T-cell (primary cell): Measurements from ENCODE around the gene KSR2. TPM values are rescaled to one million over a fixed set of nuclear protein-coding genes. Genes with fewer than 3 reads are reported as not detected.

Source experiments
- ATAC-seq, 4 experiments: fragments of 200-7000 bp in 3 of 4; fragments of 150-1000 bp in 1 of 4; cut with Tn5 transposase; replicated peaks in 1 of 4; 1 replicate in 3 of 4; 2 replicates in 1 of 4; pipeline ENCODE4 v1.10.0; 2021; ENCODE audit warnings: moderate library complexity in 3 of 4, mild to moderate bottlenecking in 2 of 4, moderate number of reproducible peaks in 1 of 4
- CTCF ChIA-PET, 2 donors: fragments of 300-600 bp; sonication (Branson Sonifier 250); formaldehyde crosslinking; loops; one replicate each; lab custom pipeline; 2022; ENCODE audit warnings: antibody characterized with exemption in 2 of 2; lab: Charles Lee
- POLR2A ChIA-PET, 2 donors: fragments of 300-600 bp; sonication (Branson Sonifier 250); formaldehyde crosslinking; loops; one replicate each; lab custom pipeline; 2022; ENCODE audit warnings: antibody characterized with exemption in 2 of 2; lab: Charles Lee
- DNase-seq, 35 experiments: peaks; one replicate each; pipeline versions ENCODE4 v3.0.0 to v3.0.0-alpha.2; 2013 to 2023
- H3K27ac ChIP-seq: one replicate; pipeline ENCODE4 v1.5.1; 2013; ENCODE audit warnings: low read length
- H3K27me3 ChIP-seq, 2 experiments: replicated peaks in 1 of 2; 1 replicate in 1 of 2; 2 replicates in 1 of 2; pipeline versions ENCODE4 v1.6.1 to v1.7.0; 2013; ENCODE audit warnings: low read length in 1 of 2, mixed read lengths in 1 of 2; ENCODE audit not compliant: control insufficient read depth in 2 of 2, insufficient read depth in 2 of 2; ENCODE audit errors: extremely low read depth in 1 of 2
- H3K36me3 ChIP-seq, 2 donors: 1 replicate in 1 of 2; 2 replicates in 1 of 2; pipeline versions ENCODE4 v1.6.1 to v1.7.0; 2013; ENCODE audit warnings: low read length in 1 of 2; ENCODE audit not compliant: control insufficient read depth in 2 of 2, insufficient read depth in 1 of 2; ENCODE audit errors: extremely low read depth in 1 of 2
- H3K4me1 ChIP-seq, 2 experiments: 1 replicate in 1 of 2; 2 replicates in 1 of 2; pipeline versions ENCODE4 v1.6.1 to v1.7.0; 2013; ENCODE audit warnings: low read length in 2 of 2, mixed read lengths in 1 of 2; ENCODE audit not compliant: insufficient read depth in 2 of 2, control insufficient read depth in 1 of 2; ENCODE audit errors: extremely low read depth in 1 of 2
- H3K4me3 ChIP-seq, 2 donors: 1 replicate in 1 of 2; 2 replicates in 1 of 2; pipeline versions ENCODE4 v1.5.1 to v1.7.0; 2013; ENCODE audit warnings: mild to moderate bottlenecking in 2 of 2, low read length in 1 of 2, moderate library complexity in 1 of 2; ENCODE audit not compliant: control insufficient read depth in 1 of 2; ENCODE audit errors: extremely low read depth in 1 of 2
- H3K9me3 ChIP-seq: 2 replicates; pipeline ENCODE4 v1.7.0; 2013
- H3K27ac Mint-ChIP-seq, 2 donors: one replicate each; pipeline ENCODE4 v1.8.0; 2020 to 2021; ENCODE audit warnings: mild to moderate bottlenecking in 2 of 2, mixed read lengths in 2 of 2
- H3K27me3 Mint-ChIP-seq, 2 donors: one replicate each; pipeline ENCODE4 v1.8.0; 2021 to 2022; ENCODE audit warnings: mixed read lengths in 2 of 2
- H3K36me3 Mint-ChIP-seq: one replicate; pipeline ENCODE4 v1.8.0; 2021; ENCODE audit warnings: mixed read lengths
- H3K4me1 Mint-ChIP-seq, 3 donors: one replicate each; pipeline ENCODE4 v1.8.0; 2020 to 2022; ENCODE audit warnings: mixed read lengths in 3 of 3, mild to moderate bottlenecking in 1 of 3
- H3K4me3 Mint-ChIP-seq, 3 donors: one replicate each; pipeline ENCODE4 v1.8.0; 2020 to 2022; ENCODE audit warnings: mild to moderate bottlenecking in 3 of 3, mixed read lengths in 3 of 3, moderate library complexity in 3 of 3
- H3K9me3 Mint-ChIP-seq, 3 donors: one replicate each; pipeline ENCODE4 v1.8.0; 2020 to 2022; ENCODE audit warnings: mixed read lengths in 3 of 3
- WGBS: methylation state at CpG from one replicate; pipeline ENCODE4 v1.1.5; 2013; ENCODE audit warnings: missing lambda C conversion rate; ENCODE audit not compliant: insufficient coverage; 5-methylcytosine and 5-hydroxymethylcytosine counted together
- total RNA-seq, 35 experiments: library from RNA in 6 of 35; stranded (reverse) in 6 of 35; fragments of 120-200 nt in 1 of 35; gene quantifications; one replicate each; pipeline versions ENCODE4 v1.2.1 to v1.2.4 and lab custom pipeline; 2013 to 2026

KSR2 gene
- total RNA-seq, 5 donors from 2014 or later (not counting 1 experiment from before 2014, with no cell fraction given): 0.03 to 0.10 (median 0.06) TPM

DNA sequence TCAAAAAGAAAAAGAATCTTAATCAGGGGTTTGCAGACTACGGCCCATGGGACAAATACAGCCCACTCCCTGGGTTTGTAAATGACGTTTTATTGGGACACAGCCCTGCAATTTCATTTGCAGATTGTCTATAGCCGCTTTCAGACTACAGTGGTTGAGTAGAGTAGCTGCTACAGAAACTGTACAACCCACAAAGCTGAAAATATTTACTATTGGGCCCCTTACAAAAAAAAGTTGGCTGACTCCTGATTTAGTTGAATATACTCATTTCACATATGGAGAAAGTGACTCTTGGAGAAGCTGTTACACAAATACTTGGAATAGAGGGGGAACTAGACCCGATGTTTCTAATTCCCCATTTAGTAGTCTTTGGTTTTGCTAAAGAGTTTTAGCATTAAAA is 444.8 kb downstream of the KSR2 start:
- Histone ChIP-seq H3K36me3 (no peaks in the 10 kb centered on the region), H3K4me3 (no peak overlapping the region), H3K4me1 (no peaks in the 10 kb centered on the region), H3K9me3 (no peaks in the 10 kb centered on the region), H3K27me3 (no peaks in the 10 kb centered on the region), H3K27ac (no peak overlapping the region)
- CTCF ChIA-PET: no interaction called here
- Mint-ChIP-seq H3K27ac (no peak overlapping the region), H3K4me3 (no peak overlapping the region), H3K9me3 (peaks cover under 1 to 13% (median 2%) of the 10 kb centered on the region in 3 donors), H3K36me3 (no peaks in the 10 kb centered on the region), H3K4me1 (no peaks in the 10 kb centered on the region), H3K27me3 (peaks cover 0 to 2% of the 10 kb centered on the region in 2 donors)
- ATAC-seq (no peak), DNase-seq (no peak)
- POLR2A ChIA-PET: no interaction called here
- WGBS: no CpG with 5 or more reads among the region's 4 CpGs

DNA sequence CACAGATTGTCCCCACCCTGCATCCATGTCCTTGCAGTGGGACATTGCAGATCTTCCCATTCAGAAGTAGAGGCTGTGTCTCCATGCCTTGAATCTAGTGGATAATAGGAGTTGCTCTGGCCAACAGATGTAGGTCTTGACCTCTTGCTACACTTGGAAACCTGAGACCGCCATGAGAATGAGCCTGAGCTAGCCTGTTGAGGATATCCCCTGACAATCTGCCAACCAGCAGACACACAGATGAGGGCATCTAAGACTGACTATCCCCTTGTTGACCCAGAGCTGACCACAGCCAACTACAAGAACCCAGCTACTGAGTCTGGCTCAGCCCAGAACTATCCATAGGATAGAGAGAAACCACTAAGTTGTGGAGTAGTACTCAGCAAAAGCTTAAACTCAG is 446.2 kb downstream of the KSR2 start:
- H3K4me1 Mint-ChIP-seq: no peaks in the 10 kb centered on the region
- H3K27me3 Mint-ChIP-seq: peaks cover 2 to 4% of the 10 kb centered on the region in 2 donors
- no peak overlapping the region for H3K27ac ChIP-seq
- ChIA-PET POLR2A (no interaction called here), CTCF (no interaction called here)
- H3K4me3 ChIP-seq: no peak overlapping the region
- H3K4me3 Mint-ChIP-seq: no peak overlapping the region
- H3K9me3 ChIP-seq: no peaks in the 10 kb centered on the region
- H3K27me3 ChIP-seq: no peaks in the 10 kb centered on the region
- no peak for DNase-seq
- no peaks in the 10 kb centered on the region for H3K4me1 ChIP-seq
- peaks cover 2 to 11% (median 4%) of the 10 kb centered on the region in 3 donors for H3K9me3 Mint-ChIP-seq
- no peak for ATAC-seq
- H3K36me3 Mint-ChIP-seq: no peaks in the 10 kb centered on the region
- no peaks in the 10 kb centered on the region for H3K36me3 ChIP-seq
- 100% methylated on average over 1 of the region's 1 CpG for WGBS
- H3K27ac Mint-ChIP-seq: no peak overlapping the region

DNA sequence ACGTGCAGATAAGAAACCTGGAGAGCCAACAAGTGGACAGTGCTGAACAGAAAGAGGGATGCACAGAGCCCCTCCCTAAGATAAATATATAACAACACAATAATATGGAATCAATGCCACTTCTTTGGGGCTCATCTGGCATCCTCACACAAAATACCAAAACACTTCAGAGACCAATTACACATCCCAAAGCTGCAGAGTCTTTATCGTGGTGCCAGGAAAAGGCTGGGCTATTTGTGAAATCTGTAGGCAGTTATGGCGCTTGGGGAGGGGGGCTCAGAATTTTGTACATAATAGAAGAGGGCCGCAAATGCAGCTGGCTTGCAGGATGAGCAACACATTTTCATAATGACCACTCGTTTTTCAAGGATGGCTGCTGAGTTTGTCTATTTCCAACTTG is 446.9 kb downstream of the KSR2 start:
- Histone ChIP-seq H3K4me1 (no peaks in the 10 kb centered on the region), H3K36me3 (no peaks in the 10 kb centered on the region), H3K4me3 (no peak overlapping the region), H3K27me3 (no peaks in the 10 kb centered on the region), H3K27ac (no peak overlapping the region), H3K9me3 (no peaks in the 10 kb centered on the region)
- H3K27ac Mint-ChIP-seq: no peak overlapping the region
- H3K36me3 Mint-ChIP-seq: no peaks in the 10 kb centered on the region
- peaks cover 2 to 4% of the 10 kb centered on the region in 2 donors for H3K27me3 Mint-ChIP-seq
- ChIA-PET POLR2A (interaction anchor here in 1 of 2 donors (0.7 kb wide), 1 partner anchor 242 kb away, joined by 4 read pairs; no protein-coding TSS in a partner anchor), CTCF (no interaction called here)
- ATAC-seq (no peak), DNase-seq (no peak)
- H3K9me3 Mint-ChIP-seq: peaks cover 2 to 10% (median 4%) of the 10 kb centered on the region in 3 donors
- no peak overlapping the region for H3K4me3 Mint-ChIP-seq
- no peaks in the 10 kb centered on the region for H3K4me1 Mint-ChIP-seq
- WGBS: 40% methylated on average over 1 of the region's 5 CpGs

DNA sequence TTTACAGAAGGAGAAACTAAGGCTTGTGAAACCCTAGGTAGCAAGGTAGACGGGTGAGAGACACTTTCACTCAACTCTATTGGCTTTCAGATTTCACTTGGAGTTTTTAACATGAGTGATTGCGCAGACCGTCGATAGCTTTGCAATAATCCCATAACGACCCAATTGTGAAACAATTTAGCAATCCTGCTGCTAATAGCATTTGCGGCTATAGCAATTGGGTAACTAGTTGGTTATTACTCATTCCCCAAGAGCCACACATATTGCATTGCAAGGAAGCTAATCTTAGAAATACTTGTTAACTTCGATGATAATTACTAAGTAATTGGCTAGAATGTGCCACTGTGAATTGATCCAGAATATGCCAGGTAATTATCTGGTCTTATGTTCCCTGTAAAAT is 447.4 kb downstream of the KSR2 start:
- CTCF ChIA-PET: interaction anchor here in 1 of 2 donors (0.7 kb wide), 1 partner anchor 1636 kb away, joined by 3 read pairs; no protein-coding TSS in a partner anchor

DNA sequence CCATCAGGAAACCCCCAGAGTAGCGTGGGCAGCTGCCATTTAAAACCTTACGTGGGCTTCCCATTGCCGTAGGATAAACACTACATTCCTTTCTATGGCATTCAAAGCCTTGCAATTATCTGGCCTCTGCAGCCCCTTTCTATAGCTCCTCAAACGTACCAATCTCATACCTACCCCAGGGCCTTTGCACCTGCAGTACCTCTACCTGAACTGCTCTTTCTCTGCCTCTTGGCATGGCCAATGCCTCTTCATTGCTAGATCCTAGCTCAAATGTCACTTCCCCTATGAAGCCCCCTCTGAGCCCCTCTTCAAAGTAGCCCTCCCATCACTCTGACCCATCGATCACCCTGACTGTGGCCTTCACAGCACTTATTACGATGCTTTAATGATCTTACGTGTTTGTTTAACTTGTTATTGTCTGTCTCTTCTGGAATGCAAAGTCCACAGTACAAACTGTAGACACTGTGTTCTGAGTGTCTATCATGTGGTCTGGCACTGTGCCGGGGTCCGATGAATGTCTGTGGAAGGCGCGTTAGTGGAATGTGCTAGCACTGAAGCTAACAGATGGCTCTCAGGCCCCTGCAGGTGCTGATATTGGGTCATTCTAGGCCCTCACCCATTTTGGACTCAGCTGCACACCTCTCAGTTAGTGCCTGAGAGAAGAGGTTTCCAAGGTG is 450.1 kb downstream of the KSR2 start:
- 85% methylated on average over 10 of the region's 11 CpGs for WGBS
- H3K9me3 Mint-ChIP-seq: peaks cover 2 to 10% (median 4%) of the 10 kb centered on the region in 3 donors

More for the DNA sequence above, 447.4 kb downstream of the KSR2 start:
- Mint-ChIP-seq H3K27ac (no peak overlapping the region), H3K4me1 (no peaks in the 10 kb centered on the region), H3K9me3 (peaks cover 2 to 10% (median 4%) of the 10 kb centered on the region in 3 donors), H3K27me3 (peaks cover 2 to 4% of the 10 kb centered on the region in 2 donors), H3K4me3 (no peak overlapping the region), H3K36me3 (no peaks in the 10 kb centered on the region)
- no peak for ATAC-seq
- H3K9me3 ChIP-seq: no peaks in the 10 kb centered on the region
- H3K4me1 ChIP-seq: no peaks in the 10 kb centered on the region
- DNase-seq: no peak
- no peaks in the 10 kb centered on the region for H3K27me3 ChIP-seq
- H3K36me3 ChIP-seq: no peaks in the 10 kb centered on the region
- WGBS: no CpG with 5 or more reads among the region's 7 CpGs
- POLR2A ChIA-PET: interaction anchor here in 1 of 2 donors (0.7 kb wide), 1 partner anchor 242 kb away, joined by 4 read pairs; no protein-coding TSS in a partner anchor
- no peak overlapping the region for H3K27ac ChIP-seq
- no peak overlapping the region for H3K4me3 ChIP-seq

DNA sequence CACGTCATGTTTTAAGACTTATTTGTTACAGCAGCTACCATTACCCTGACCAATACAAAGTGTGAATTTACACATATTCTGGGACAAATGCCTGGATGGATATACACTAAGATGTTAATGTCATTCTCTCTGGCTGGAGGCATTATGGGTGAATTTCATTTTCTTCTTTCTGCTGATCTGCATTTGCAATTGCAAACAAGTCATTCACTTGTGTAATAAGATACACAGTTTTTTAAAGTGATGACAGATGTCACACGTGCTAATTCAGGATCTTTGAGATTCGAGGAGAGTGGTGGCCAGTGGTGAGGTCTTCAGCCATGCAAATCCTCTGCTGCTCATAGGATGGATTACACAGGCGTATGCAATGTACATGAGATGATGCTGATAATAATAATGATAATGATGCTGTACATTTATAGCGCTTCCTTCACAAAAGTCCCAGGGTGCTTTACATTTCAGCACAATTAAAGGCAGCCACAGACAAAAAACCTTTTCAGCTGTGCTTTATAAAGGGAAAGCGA is 451.5 kb downstream of the KSR2 start:
- Mint-ChIP-seq H3K9me3 (peaks cover 2 to 6% (median 4%) of the 10 kb centered on the region in 3 donors), H3K36me3 (no peaks in the 10 kb centered on the region), H3K4me1 (no peaks in the 10 kb centered on the region), H3K27ac (no peak overlapping the region), H3K4me3 (no peak overlapping the region), H3K27me3 (peaks cover 2 to 12% of the 10 kb centered on the region in 2 donors)
- ChIA-PET CTCF (no interaction called here), POLR2A (no interaction called here)
- DNase-seq (no peak), ATAC-seq (no peak)
- no peaks in the 10 kb centered on the region for H3K36me3 ChIP-seq
- no peak overlapping the region for H3K27ac ChIP-seq
- H3K27me3 ChIP-seq: no peaks in the 10 kb centered on the region
- H3K4me1 ChIP-seq: no peaks in the 10 kb centered on the region
- no peak overlapping the region for H3K4me3 ChIP-seq
- H3K9me3 ChIP-seq: no peaks in the 10 kb centered on the region
- 73% methylated on average over 3 of the region's 6 CpGs for whole genome bisulfite sequencing

More for the DNA sequence above, 450.1 kb downstream of the KSR2 start:
- Histone ChIP-seq H3K27ac (no peak overlapping the region), H3K4me3 (no peak overlapping the region), H3K27me3 (no peaks in the 10 kb centered on the region), H3K36me3 (no peaks in the 10 kb centered on the region), H3K9me3 (no peaks in the 10 kb centered on the region), H3K4me1 (no peaks in the 10 kb centered on the region)
- Mint-ChIP-seq H3K36me3 (no peaks in the 10 kb centered on the region), H3K4me1 (no peaks in the 10 kb centered on the region), H3K27me3 (peaks cover 2 to 12% of the 10 kb centered on the region in 2 donors), H3K4me3 (no peak overlapping the region), H3K27ac (no peak overlapping the region)
- DNase-seq (no peak), ATAC-seq (no peak)
- ChIA-PET POLR2A (no interaction called here), CTCF (no interaction called here)
